NAMALWA (cell line): ENCODE measurements around the gene ATP6V1G1.
"Not testable (repeated sequence)": the region's sequence is repeated elsewhere in the genome, so short reads cannot be mapped to it uniquely, and the experiment has no call there.

Experiments used
- DNase-seq: peaks from one replicate; pipeline ENCODE4 v3.0.0-alpha.2; 2015; ENCODE audit warnings: low spot score

Gene ATP6V1G1

GRCh38 chr9:114580609-114581193 lies 6.9 kb upstream of the ATP6V1G1 start:
- no peak for DNase-seq

- no peak for DNase-seq
Measured at GRCh38 chr9:114583371-114584155, 4.0 kb upstream of the ATP6V1G1 start.

- no peak for DNase-seq
Measured at GRCh38 chr9:114588210-114588609, 641 bp downstream of the ATP6V1G1 start.

- DNase-seq, result peak; percentile 42
Measured at GRCh38 chr9:114588651-114589526, 1.3 kb downstream of the ATP6V1G1 start.

GRCh38 chr9:114590328-114590727 lies 2.8 kb downstream of the ATP6V1G1 start:
- no peak for DNase-seq

- DNase-seq, result no peak
Measured at GRCh38 chr9:114591291-114591787, 3.8 kb downstream of the ATP6V1G1 start.

- no peak for DNase-seq
Measured at GRCh38 chr9:114591849-114592248, 4.3 kb downstream of the ATP6V1G1 start.

GRCh38 chr9:114592356-114592755 lies 4.8 kb downstream of the ATP6V1G1 start:
- peak; percentile 77 for DNase-seq

- DNase-seq, result no peak
Measured at GRCh38 chr9:114594136-114594535, 6.6 kb downstream of the ATP6V1G1 start.

- DNase-seq, result not testable (repeated sequence)
Measured at GRCh38 chr9:114600502-114601248, 13.1 kb downstream of the ATP6V1G1 start.

GRCh38 chr9:114601787-114602186 lies 14.2 kb downstream of the ATP6V1G1 start:
- DNase-seq, result not testable (repeated sequence)

- no peak for DNase-seq
Measured at GRCh38 chr9:114602620-114603019, 15.1 kb downstream of the ATP6V1G1 start.

- DNase-seq, result no peak
Measured at GRCh38 chr9:114603248-114603647, 15.7 kb downstream of the ATP6V1G1 start.

- DNase-seq, result peak; percentile 49
Measured at GRCh38 chr9:114604989-114605388, 17.4 kb downstream of the ATP6V1G1 start.

- no peak for DNase-seq
Measured at GRCh38 chr9:114606068-114606467, 18.5 kb downstream of the ATP6V1G1 start.

GRCh38 chr9:114606597-114607207 lies 19.1 kb downstream of the ATP6V1G1 start:
- DNase-seq, result no peak

GRCh38 chr9:114607671-114608524 lies 20.3 kb downstream of the ATP6V1G1 start:
- DNase-seq, result no peak

- DNase-seq, result no peak
Measured at GRCh38 chr9:114608525-114608796, 20.9 kb downstream of the ATP6V1G1 start.

- DNase-seq, result peak; percentile 63
Measured at GRCh38 chr9:114611516-114612271, 24.1 kb downstream of the ATP6V1G1 start.
